Activated CD8-positive, alpha-beta memory T cell treated with anti-CD3 and anti-CD28 coated beads for 48 hours (primary cell): ENCODE measurements around the gene AKAP7.
"Not testable (repeated sequence)": the region's sequence is repeated elsewhere in the genome, so short reads cannot be mapped to it uniquely, and the experiment has no call there.

Experiments
- DNase-seq, 3 experiments: peaks; one replicate each; pipeline ENCODE4 v3.0.0-alpha.2; 2020; ENCODE audit warnings: low read depth in 2 of 3, low spot score in 2 of 3

The AKAP7 gene

GRCh38 chr6:131288214-131288613 is 152.9 kb downstream of the AKAP7 start:
- no peak for DNase-seq

- no peak for DNase-seq
Measured at GRCh38 chr6:131290955-131291354, 155.7 kb downstream of the AKAP7 start.

GRCh38 chr6:131292145-131292938 is 157.1 kb downstream of the AKAP7 start:
- no peak for DNase-seq

GRCh38 chr6:131293472-131293911 is 158.2 kb downstream of the AKAP7 start:
- no peak for DNase-seq

- DNase-seq = no peak
Measured at GRCh38 chr6:131295081-131295480, 159.8 kb downstream of the AKAP7 start.

GRCh38 chr6:131300826-131301225 is 165.6 kb downstream of the AKAP7 start:
- DNase-seq = not testable (repeated sequence)

- no peak for DNase-seq
Measured at GRCh38 chr6:131303338-131303930, 168.2 kb downstream of the AKAP7 start.

GRCh38 chr6:131305037-131305850 is 170.0 kb downstream of the AKAP7 start:
- no peak for DNase-seq

GRCh38 chr6:131309437-131309836 is 174.2 kb downstream of the AKAP7 start:
- DNase-seq = no peak

GRCh38 chr6:131314838-131315237 is 179.6 kb downstream of the AKAP7 start:
- DNase-seq = no peak

GRCh38 chr6:131316654-131317053 is 181.4 kb downstream of the AKAP7 start:
- DNase-seq = no peak

GRCh38 chr6:131317516-131317915 is 182.2 kb downstream of the AKAP7 start:
- DNase-seq = no peak

GRCh38 chr6:131321589-131321988 is 186.3 kb downstream of the AKAP7 start:
- DNase-seq = no peak

- DNase-seq = no peak
Measured at GRCh38 chr6:131322125-131322524, 186.9 kb downstream of the AKAP7 start.

GRCh38 chr6:131325669-131326068 is 190.4 kb downstream of the AKAP7 start:
- DNase-seq = not testable (repeated sequence)

GRCh38 chr6:131328727-131329126 is 193.5 kb downstream of the AKAP7 start:
- not testable (repeated sequence) for DNase-seq

- DNase-seq = no peak
Measured at GRCh38 chr6:131331151-131331550, 195.9 kb downstream of the AKAP7 start.

- no peak for DNase-seq
Measured at GRCh38 chr6:131331873-131332781, 196.9 kb downstream of the AKAP7 start.
